GM21381 (cell line): Measurements from ENCODE around the gene LDB3.

Source experiments
- ATAC-seq: cut with Tn5 transposase; IDR thresholded peaks from one replicate; pipeline ENCODE4 v1.9.1; 2021; ENCODE audit warnings: mild to moderate bottlenecking, moderate library complexity; ENCODE audit not compliant: unreplicated experiment

LDB3 gene

GRCh38 chr10:86664341-86665217 is 3.7 kb upstream of the LDB3 start:
- no peak for ATAC-seq

- ATAC-seq, result no peak
Observed at GRCh38 chr10:86665218-86665607, 3.1 kb upstream of the LDB3 start.

DNA sequence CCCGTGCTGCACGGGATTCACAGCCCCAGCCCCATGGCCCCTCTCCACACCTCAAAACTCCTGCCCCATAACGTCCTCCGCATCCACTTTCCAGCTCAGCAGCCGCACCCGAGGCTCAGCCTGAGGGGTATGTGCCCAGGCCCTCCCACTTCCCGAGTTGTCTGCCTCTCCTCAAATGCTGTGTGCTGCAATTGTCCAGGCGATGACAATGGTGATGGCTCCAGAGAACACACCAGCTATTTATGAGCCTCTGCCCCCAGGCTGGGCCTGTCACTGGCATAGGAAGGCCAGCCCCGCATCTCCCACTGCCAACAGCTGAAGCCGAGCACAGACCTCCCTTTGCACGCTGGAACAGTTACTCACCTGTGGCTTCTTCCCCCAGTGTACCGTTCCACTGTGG is 2.4 kb upstream of the LDB3 start:
- no peak for ATAC-seq

- ATAC-seq, result no peak
Observed at GRCh38 chr10:86666538-86666937, 1.8 kb upstream of the LDB3 start.

GRCh38 chr10:86667421-86668181 is 710 bp upstream of the LDB3 start:
- no peak for ATAC-seq

GRCh38 chr10:86670290-86670811 is 2.0 kb downstream of the LDB3 start:
- ATAC-seq, result no peak

DNA sequence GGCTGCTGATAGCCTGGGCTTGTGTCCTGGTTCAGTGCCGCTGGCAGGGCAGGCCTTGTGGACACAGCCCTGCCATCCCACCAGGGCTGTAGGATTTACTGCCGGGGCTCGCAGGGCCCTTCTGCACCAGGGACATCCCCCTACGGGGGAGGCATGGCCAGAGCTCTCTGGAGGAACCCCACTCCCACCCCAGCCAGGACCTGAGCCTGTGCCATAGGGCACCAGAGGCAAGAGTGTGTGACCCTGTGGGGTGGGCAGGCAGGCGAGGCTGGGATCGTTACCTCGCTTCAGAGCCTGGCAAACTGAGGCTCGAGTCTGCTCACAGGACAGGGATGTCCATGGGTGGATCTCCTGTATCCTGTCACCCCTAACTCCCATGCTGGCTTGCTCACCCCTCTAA is 2.6 kb downstream of the LDB3 start:
- no peak for ATAC-seq

GRCh38 chr10:86671419-86671818 is 3.1 kb downstream of the LDB3 start:
- no peak for ATAC-seq

DNA sequence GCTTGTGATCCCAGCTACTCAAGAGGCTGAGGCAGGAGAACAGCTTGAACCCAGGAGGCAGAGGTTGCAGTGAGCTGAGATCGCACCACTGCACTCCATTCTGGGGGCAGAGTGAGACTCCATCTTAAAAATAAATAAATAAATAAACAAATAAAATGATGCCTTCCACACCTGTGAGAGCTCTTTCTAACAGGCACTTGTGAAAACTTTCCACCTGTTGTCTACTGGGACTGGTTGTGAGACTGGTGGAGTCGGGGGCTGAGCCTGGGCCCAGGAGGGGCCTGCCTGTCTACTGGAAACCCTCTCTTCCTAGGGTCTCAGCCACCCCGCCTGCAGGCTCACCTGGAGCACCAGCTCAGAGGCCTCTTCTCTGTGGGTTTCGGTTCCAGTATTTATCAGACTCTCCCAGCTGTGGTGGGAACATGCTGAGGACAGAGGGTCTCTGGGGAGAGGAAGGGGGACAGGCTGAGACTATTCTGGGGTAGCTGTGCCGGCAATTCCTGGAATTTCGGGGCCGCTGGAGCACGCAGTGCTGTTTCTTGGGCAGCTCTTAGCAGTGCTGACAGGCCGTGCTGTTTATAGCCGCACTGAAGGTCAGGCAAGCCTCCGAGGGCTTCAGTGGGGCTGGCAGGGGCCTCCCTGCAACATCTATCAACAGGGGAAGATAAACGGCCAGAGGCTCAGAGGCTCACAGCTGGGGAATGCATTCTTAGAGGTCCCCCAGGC is 3.8 kb downstream of the LDB3 start:
- no peak for ATAC-seq

- ATAC-seq, result no peak
Observed at GRCh38 chr10:86673216-86673826, 5.0 kb downstream of the LDB3 start.

DNA sequence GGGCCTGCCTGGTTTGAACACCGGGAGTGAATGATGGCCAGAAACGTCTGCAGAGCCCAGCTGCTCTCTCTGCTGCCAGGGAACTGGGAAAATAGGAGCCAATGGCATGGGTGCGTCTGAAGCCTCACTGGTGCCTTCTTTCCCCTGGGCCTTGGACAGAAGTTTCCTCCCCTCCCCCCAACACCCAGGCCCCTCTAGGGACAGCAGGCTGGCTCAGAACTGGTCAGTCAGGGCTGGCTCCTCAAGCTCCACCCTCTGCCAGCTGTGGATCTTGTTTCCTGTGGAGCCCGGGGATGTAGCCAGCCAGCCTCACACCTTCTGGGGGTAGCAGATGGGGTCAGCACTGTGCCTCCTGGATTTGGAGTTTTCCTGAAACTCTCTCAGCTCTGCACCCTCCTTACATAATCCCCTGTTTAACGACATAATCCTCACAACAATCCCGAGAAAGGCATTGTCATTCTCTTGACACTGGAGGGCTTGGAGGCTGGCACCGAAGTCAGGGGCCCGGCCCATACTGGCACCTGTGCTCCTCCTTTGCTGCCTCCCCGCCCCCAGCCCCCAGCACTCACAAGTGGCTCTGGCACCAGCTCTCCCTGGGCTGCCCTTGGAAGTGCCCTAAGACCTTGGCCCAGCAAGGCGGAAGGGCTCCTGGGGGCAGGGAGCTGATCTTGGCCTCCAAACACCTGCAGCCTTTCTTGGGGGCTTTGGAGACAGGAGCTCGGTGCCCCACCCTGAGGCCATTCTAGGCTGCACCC is 5.7 kb downstream of the LDB3 start:
- no peak for ATAC-seq

DNA sequence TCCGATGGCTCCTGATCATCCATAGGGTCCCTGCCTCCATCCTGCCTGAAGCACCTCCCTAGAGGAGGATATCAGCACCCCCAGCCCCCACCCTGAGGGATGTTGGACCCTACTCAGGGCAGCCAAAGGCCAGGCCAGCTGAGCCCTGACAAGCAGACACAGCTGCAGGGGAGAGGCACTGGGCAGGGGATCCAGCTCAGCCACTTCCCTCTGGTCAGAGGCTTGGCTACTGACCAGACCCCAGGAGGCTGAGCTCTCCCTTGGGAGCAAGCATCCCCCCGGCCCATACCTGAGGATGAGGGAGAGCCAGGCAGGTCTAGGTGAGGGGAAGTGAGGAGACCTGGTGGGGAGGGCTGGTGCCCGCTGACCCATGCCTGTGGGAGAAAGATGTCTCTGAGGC is 6.6 kb downstream of the LDB3 start:
- ATAC-seq, result no peak

GRCh38 chr10:86677374-86677773 is 9.1 kb downstream of the LDB3 start:
- no peak for ATAC-seq

- ATAC-seq, result no peak
Observed at GRCh38 chr10:86678999-86679792, 10.9 kb downstream of the LDB3 start.

- no peak for ATAC-seq
Observed at GRCh38 chr10:86681047-86681446, 12.7 kb downstream of the LDB3 start.

DNA sequence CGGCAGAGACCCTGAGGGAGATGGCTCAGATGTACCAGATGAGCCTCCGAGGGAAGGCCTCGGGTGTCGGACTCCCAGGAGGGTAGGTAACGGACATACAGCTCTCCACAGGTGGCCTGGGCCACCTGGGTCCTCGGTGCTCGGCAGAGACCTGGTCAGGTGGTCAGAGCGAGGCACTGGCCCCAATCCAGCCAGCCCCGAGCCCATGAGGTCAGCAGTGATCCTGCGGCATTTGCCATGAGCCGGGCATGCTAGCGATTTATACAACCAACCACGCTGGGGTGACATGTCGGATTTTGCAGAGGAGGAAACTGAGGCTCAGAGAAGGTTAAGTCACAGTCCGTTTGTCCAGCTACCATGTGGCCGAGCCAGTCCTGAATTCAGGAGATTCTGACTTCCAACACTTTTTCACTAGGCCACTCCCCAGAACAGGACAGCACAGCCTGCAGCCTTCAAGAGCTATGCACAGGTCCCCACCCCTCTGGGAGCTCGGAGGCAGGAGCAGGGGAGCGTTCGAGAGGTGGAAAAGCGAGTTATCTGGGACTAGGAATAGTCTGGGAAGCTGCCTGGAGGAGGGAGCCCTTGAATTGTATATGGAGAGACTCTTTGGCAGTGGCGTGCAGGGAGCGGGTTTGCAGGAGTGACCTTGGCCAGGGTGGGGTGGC is 13.5 kb downstream of the LDB3 start:
- ATAC-seq, result no peak

- ATAC-seq, result no peak
Observed at GRCh38 chr10:86682675-86683074, 14.4 kb downstream of the LDB3 start.

GRCh38 chr10:86684331-86685097 is 16.2 kb downstream of the LDB3 start:
- ATAC-seq, result no peak
